NCI-H82 (cell line): Measurements from ENCODE around the gene F5.

Experiments used
- DNase-seq: peaks from one replicate; lab custom pipeline; 2025; lab: John Stamatoyannopoulos, UW

F5 gene

GRCh38 chr1:169588112-169588511 lies 1.8 kb upstream of the F5 start:
- no peak for DNase-seq

DNA sequence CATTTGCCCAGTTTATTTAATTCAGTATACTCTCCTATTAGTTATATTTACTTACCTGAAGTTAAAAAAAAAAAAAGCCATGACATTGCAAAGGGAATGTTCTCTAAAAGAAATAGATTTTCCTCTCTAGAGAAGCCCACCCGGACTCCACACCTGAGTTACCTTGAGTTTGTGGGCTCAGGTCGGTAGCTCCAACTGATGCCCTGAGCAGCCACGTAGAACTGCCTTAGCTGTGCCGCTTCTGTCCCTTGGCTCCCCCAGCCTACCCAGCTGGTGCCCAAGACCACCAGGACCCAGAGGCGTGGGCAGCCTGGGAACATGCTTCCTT lies 250 bp downstream of the F5 start:
- DNase-seq: no peak

DNA sequence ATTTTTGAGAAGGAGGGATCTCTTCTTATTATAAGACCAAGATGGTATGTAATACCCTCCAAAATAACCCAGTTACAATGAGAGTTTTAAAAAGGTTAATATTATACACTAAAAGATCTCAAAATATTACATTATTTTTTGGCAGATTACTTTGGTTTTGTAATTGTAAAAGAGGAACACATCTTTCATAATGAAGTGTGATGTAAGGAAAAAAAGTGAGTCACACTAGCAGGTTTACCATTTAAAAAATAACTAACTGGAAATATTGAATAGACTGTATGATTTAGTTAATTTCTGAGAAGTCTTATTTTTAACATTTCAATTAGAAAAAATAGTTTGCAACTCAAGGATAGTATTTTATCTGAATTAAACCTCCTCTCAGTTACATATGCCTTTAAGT lies 1.1 kb downstream of the F5 start:
- DNase-seq: no peak

DNA sequence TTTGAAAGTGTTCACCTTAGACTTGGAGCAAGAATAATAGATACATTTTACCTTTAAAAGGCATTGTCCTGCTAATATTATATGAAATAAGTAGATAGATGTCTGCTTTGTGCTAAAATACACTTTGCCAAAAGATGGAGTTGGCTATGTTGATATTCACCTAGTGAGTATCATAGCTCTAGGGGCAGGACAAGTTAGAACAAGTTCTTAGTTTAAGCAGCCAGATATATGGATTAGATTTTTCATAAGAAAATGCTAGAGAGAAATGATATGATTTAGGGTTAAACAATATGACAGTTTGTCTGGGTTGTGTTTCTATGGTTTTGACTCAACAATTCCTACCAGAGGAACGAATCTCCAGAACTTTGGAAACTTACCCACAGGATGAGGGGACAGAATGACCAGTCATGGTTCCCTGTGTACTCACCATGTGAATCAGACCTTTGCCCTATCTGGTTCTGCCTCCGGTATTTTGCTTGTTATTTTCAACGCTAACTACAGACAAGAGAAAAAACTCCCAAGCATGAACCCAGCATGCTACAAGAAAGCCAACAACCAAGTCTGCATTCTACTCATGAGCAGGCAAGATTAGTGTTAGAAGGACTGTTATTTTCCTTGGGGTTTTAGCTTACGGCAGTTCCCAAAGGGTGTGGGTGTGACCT lies 1.7 kb downstream of the F5 start:
- DNase-seq: no peak

DNA sequence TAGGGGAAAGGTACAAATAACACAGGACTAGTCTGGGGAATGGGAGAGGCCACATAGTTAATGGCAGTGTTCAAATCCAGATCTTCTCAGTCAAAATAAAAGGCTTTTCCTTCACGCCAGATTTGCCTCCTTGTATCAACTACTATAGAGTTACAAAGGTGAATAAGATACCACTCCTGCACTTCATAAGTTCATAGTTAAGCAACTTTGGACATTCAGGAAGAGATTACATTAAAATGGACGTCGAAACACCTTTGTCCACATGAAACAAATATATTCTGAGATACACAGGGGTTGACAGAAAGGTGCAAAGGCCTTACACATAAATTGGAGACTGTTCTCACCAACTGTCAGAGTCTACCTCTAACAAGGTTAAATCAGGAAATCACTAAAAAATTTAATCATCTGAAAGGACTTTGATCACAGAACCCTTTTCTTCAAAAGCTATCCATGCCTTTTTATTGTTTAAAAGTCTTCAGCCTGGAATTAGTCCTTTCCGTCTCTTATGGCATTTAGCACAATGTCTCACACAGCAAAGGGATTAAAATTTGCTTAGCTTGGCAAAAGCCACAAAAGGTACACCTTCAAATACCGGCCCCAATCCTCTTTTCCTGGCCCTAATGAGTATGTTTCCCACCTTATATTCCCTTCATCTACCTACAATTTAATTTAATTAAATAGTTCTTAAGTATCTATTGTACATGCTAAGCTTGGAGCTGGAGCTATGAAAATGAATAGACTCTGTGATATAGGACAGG lies 8.1 kb downstream of the F5 start:
- no peak for DNase-seq

- DNase-seq: peak; percentile 51
These were observed 9.3 kb downstream of the F5 start for GRCh38 chr1:169576935-169577331.

DNA sequence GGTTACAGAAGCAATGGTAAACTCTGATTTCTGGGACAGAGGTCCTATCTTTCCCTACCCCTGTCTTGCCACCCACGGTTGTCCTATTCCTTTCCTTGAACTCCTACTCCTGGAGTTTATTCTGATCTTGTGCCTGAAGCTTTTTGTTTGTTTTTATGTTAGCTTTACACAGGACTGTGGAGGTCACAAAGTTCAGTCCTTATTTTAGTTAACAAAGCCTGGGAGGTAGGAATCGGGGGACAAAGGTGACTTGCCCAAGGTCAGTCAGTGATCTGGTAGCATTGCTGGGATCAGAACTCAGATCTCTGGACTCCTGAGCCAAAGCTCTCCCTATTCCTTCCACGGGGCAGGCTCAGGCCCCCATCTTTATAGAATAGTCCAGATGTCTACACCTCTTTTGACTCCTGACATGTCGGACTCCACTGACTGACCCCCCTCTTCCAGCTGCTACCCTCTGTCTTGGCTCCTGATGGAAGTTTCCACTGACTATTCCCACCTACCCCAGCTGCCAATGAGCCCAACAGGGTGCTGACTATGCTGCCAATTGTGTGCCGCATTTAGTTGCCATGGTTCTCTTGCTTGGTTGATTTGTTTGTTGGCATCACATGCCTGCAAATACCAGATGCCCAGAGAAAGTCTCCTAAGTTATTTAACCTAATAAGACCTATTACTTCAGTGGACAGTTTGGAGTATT lies 9.9 kb downstream of the F5 start:
- no peak for DNase-seq

- DNase-seq: no peak
These were observed 11.9 kb downstream of the F5 start for GRCh38 chr1:169574336-169574735.

DNA sequence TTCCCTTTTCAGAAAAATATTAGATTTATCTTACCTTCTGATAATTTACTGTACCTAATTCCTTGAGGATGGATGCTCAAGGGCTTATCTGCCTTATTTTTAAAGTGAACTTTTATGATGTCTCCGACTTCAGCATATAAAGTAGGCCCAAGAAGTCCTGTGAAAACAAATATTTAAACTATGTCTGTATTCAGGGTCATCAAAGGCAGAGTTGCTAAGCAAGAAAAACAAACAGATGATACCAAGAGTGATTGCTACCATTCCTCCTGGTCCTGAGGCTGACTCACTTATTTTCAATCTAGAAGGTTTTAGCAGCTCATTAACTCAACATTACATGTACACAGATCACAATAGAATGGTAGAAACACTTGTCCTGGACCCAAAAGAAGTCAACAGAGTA lies 14.1 kb downstream of the F5 start:
- no peak for DNase-seq

GRCh38 chr1:169571450-169571849 lies 14.8 kb downstream of the F5 start:
- no peak for DNase-seq

DNA sequence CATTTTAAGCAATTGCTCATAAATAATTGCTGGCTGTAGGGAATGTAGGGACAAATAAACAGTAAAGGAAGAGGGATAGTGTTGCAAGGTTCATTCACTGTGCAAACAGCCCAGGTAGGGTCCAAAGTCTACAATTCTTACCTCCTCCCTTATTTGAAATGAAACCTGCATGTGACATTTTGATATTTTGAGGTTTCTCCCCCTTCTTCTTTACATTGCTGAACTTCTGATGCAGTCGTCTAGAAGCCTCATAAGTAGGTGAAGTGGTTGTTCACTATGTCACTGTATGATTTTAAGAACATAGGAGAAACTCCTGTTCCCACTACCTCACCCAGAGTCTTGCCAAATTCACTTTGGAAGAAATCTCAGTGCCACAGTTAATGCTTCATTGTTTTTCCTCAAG lies 16.1 kb downstream of the F5 start:
- no peak for DNase-seq

DNA sequence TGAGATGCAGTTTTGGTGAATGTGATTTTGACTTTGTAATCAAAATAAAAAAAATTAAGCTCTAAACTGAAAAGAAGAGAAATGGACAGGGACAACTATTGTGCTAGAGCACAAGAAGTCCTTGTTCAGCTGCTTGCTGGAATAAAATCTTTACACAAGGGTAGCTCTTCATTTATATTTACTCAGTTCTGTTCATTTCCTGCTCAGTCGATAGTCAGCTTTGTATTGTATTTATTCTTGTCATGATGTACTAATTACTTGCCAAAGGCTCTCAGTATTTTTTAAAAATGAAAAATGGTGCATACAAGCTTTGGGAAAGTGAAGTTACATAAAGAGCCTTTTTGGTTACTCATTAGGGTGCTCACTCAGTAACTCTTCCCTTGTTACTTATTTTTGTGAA lies 17.8 kb downstream of the F5 start:
- DNase-seq: no peak

- no peak for DNase-seq
These were observed 20.7 kb downstream of the F5 start for GRCh38 chr1:169565335-169566271.

DNA sequence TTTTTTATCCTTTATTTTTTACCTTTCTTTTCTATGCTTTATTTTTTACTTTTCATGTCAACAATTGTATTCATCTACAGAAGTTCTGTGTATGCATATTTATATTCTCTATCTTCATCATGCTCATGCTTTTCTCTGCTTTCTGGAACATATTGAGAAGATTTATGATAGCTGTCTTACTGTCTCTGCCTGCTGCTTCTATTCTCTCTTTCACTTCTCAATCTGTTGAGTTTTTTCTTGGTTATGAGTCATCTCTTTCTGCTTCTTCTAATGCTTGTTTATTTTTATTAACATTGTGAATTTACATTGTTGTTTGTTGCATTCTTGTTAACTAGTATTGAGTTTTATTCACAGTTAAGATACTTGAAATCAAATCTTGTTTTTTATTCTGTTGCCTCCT lies 22.6 kb downstream of the F5 start:
- no peak for DNase-seq

DNA sequence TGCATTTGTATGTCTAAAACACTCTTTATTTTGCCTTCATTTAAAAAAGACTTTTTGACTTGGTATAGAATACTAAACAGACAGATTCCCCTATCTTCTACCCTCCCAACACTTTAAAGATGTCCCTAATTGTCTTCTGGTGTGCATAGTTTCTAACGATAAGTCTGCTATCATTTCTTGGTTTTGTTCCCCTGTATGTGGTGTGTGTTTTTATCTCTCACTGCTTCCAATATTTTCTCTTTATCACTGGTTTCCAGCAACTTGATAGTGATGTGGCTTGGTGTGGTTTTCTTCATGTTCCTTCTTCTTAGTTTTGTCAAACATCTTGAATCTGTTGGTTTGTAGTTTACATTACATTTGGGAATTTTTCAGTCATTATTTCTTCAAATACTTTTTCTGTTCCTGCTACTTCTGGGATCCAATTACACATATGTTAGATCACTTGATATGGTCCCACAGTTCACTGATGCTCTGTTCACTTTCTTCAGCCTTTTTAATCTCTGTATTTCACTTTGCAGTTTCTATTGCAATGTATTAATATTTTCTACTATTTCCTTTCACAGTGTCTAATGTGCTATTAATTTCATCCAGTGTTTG lies 23.2 kb downstream of the F5 start:
- DNase-seq: no peak

DNA sequence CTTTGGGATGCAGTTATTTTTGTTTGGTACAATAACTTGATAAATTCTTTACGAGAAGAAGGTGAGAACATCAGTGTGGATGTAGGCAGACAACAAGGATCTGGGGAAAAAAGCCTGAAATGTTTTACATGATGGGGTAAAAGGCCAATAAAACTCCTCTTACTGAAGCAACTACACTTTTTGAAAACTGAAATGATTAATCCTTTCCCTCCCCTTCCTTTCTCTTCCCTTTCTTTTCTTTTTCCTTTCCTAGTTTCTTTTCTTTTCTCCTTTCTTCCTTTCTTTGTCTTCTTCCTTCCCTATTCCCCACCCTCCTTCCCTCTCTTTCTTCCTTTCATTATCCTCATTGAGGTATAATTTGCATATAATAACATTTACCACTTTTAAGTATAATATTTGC lies 24.6 kb downstream of the F5 start:
- DNase-seq: no peak

DNA sequence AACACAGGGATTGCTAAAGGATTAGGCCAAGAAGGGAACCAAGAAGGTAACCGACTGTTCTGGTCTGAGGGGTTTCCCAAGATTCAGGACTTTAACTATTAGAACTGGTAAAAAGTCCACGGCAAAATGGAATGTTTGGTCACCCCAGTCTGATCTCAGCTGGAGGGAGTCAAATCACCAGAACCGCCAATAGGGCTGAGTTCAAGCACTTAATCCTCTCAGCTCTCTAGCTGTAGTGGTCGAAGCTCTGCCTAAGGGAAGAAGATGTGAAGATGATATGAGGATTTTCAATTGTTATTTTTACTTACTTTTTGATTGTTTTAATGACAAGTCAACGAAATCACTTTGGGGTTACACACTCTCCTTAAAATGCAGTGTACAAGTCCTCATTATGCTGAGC lies 29.1 kb downstream of the F5 start:
- peak; percentile 36 for DNase-seq

GRCh38 chr1:169550294-169550693 lies 36.0 kb downstream of the F5 start:
- peak; percentile 81 for DNase-seq

- no peak for DNase-seq
These were observed 38.0 kb downstream of the F5 start for GRCh38 chr1:169548282-169548681.

DNA sequence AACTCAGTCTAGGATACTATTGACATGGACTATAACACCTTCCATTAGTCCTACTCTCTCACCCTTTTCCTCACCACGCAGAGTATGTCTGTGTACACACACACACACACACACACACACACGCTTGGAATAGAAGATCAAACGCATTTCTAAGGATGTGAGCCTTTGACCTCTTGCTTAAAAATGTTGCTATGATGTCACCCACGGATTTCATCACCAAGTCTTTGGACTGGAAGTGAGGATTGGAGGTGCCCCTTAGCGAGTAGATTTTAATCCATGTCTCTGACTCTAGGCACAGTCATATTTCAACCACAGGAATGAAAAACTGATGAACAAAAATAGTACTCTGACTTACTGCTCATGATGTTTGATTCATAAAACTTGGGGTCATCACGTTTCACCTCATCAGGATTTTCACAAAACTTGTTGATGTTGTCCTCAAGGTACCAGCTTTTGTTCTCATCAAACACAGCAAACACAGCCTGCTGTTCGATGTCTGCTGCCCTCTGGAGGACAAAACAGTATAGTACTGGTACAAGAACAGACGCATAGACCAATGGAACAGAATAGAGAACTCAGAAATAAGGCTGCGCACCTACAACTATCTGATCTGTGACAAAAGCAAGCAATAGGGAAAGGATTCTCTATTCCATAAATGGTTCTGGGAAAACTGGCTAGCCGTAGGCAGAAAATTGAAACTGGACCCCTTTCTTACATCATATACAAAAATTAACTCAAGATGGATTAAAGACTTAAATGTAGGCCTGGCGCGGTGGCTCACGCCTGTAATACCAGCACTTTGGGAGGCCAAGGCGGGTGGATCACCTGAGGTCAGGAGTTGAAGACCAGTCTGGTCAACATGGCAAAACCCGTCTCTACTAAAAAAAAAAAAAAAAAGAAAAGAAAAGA lies 39.9 kb downstream of the F5 start:
- DNase-seq: peak; percentile 87

GRCh38 chr1:169545472-169545871 lies 40.8 kb downstream of the F5 start:
- no peak for DNase-seq
